Stimulated activated naive CD4-positive, alpha-beta T cell treated with Interleukin-2 at 50 U/mL for 16 hours (primary cell): ENCODE results near the gene MEI1.
A peak's percentile ranks its signal among the peaks of the same experiment; 100 is the strongest.
"Not testable (repeated sequence)": the region's sequence is repeated elsewhere in the genome, so short reads cannot be mapped to it uniquely, and the experiment has no call there.

Experiments used
- DNase-seq: peaks from one replicate; lab custom pipeline; 2025; lab: John Stamatoyannopoulos, UW

The MEI1 gene

GRCh38 chr22:41699264-41700107 lies at the start of gene MEI1:
TSS of gene MEI1 (plus strand) at chr22:41699503. CDS start at chr22:41699539, 36 bp downstream.
- peak; percentile 88 for DNase-seq

GRCh38 chr22:41650229-41650628 lies 49.1 kb upstream of the MEI1 start:
- no peak for DNase-seq

- DNase-seq = no peak
These were observed 48.5 kb upstream of the MEI1 start for GRCh38 chr22:41650821-41651220.

- DNase-seq = no peak
These were observed 45.0 kb upstream of the MEI1 start for GRCh38 chr22:41654322-41654721.

GRCh38 chr22:41656556-41656955 lies 42.7 kb upstream of the MEI1 start:
- no peak for DNase-seq

GRCh38 chr22:41657709-41658108 lies 41.6 kb upstream of the MEI1 start:
- no peak for DNase-seq

- no peak for DNase-seq
These were observed 40.4 kb upstream of the MEI1 start for GRCh38 chr22:41658869-41659268.

GRCh38 chr22:41659941-41660340 lies 39.4 kb upstream of the MEI1 start:
- no peak for DNase-seq

GRCh38 chr22:41660416-41660815 lies 38.9 kb upstream of the MEI1 start:
- DNase-seq = no peak

GRCh38 chr22:41661088-41661487 lies 38.2 kb upstream of the MEI1 start:
- no peak for DNase-seq

- DNase-seq = no peak
These were observed 37.6 kb upstream of the MEI1 start for GRCh38 chr22:41661713-41662112.

- DNase-seq = not testable (repeated sequence)
These were observed 35.7 kb upstream of the MEI1 start for GRCh38 chr22:41663594-41663993.

- no peak for DNase-seq
These were observed 34.8 kb upstream of the MEI1 start for GRCh38 chr22:41664490-41664889.

- DNase-seq = no peak
These were observed 34.4 kb upstream of the MEI1 start for GRCh38 chr22:41664951-41665350.

GRCh38 chr22:41668971-41669911 lies 30.1 kb upstream of the MEI1 start:
- no peak for DNase-seq

- DNase-seq = not testable (repeated sequence)
These were observed 27.2 kb upstream of the MEI1 start for GRCh38 chr22:41672096-41672495.

- no peak for DNase-seq
These were observed 26.4 kb upstream of the MEI1 start for GRCh38 chr22:41672780-41673509.

- DNase-seq = no peak
These were observed 24.4 kb upstream of the MEI1 start for GRCh38 chr22:41674846-41675340.

GRCh38 chr22:41676134-41676533 lies 23.2 kb upstream of the MEI1 start:
- no peak for DNase-seq

- DNase-seq = peak; percentile 16
These were observed 17.7 kb upstream of the MEI1 start for GRCh38 chr22:41681616-41682015.

- peak; percentile 70 for DNase-seq
These were observed 17.1 kb upstream of the MEI1 start for GRCh38 chr22:41682033-41682807.
